Spleen (tissue), 11 donors: ENCODE data around the gene PDLIM7. TPM values are rescaled to one million over a fixed set of nuclear protein-coding genes. Genes with fewer than 3 reads are reported as not detected.
A peak's percentile ranks its signal among the peaks of the same experiment; 100 is the strongest.

Experiments
- DNase-seq: peaks from one replicate; pipeline ENCODE4 v3.0.0-alpha.2; 2020
- H3K27ac ChIP-seq, 8 donors: fragments of 200-600 bp; sonication (generic) in 7 of 8; 1 replicate in 4 of 8; 2 replicates in 4 of 8; pipeline versions ENCODE4 v1.5.0 to v1.8.0; 2016 to 2021; ENCODE audit warnings: inconsistent platforms in 4 of 8, mild to moderate bottlenecking in 4 of 8, moderate library complexity in 1 of 8
- H3K27me3 ChIP-seq, 7 donors: fragments of 200-600 bp; sonication (generic) in 6 of 7; replicated peaks in 1 of 7; 1 replicate in 4 of 7; 2 replicates in 3 of 7; pipeline versions ENCODE4 v1.5.0 to v1.8.0; 2016 to 2021; ENCODE audit warnings: inconsistent platforms in 3 of 7, mild to moderate bottlenecking in 1 of 7
- H3K36me3 ChIP-seq, 6 donors: fragments of 200-600 bp; sonication (generic) in 5 of 6; 1 replicate in 4 of 6; 2 replicates in 2 of 6; pipeline versions ENCODE4 v1.5.0 to v1.8.0; 2016 to 2021; ENCODE audit warnings: inconsistent platforms in 2 of 6
- H3K4me1 ChIP-seq, 6 donors: fragments of 200-600 bp; sonication (generic) in 5 of 6; 1 replicate in 3 of 6; 2 replicates in 3 of 6; pipeline versions ENCODE4 v1.5.0 to v1.8.0; 2016 to 2021; ENCODE audit warnings: inconsistent platforms in 3 of 6
- H3K4me3 ChIP-seq, 8 donors: fragments of 200-600 bp; sonication (generic) in 7 of 8; 1 replicate in 4 of 8; 2 replicates in 4 of 8; pipeline versions ENCODE4 v1.5.0 to v1.8.0; 2016 to 2021; ENCODE audit warnings: inconsistent platforms in 4 of 8, mild to moderate bottlenecking in 4 of 8, moderate library complexity in 2 of 8
- H3K9me3 ChIP-seq, 8 donors: fragments of 200-600 bp; sonication (generic) in 7 of 8; 1 replicate in 4 of 8; 2 replicates in 4 of 8; pipeline versions ENCODE4 v1.5.0 to v1.8.0; 2016 to 2021; ENCODE audit warnings: inconsistent platforms in 4 of 8
- CTCF ChIP-seq, 11 experiments: fragments of 200-600 bp in 7 of 11; fragments of 450-650 bp in 4 of 11; sonication (generic) in 4 of 11; IDR thresholded peaks in 8 of 11; conservative IDR thresholded peaks in 3 of 11; 1 replicate in 7 of 11; 2 replicates in 4 of 11; pipeline versions ENCODE4 v1.4.0 to v1.8.0; 2016 to 2021; ENCODE audit warnings: antibody characterized with exemption in 11 of 11, inconsistent platforms in 4 of 11, mild to moderate bottlenecking in 1 of 11
- POLR2A ChIP-seq, 3 donors: fragments of 450-650 bp; IDR thresholded peaks; one replicate each; pipeline ENCODE4 v1.5.1; 2017; ENCODE audit warnings: antibody characterized with exemption in 3 of 3, mild to moderate bottlenecking in 1 of 3
- POLR2AphosphoS5 ChIP-seq, 3 donors: sonication (generic); formaldehyde crosslinking; IDR thresholded peaks; one replicate each; pipeline ENCODE4 v1.5.1; 2017; ENCODE audit warnings: antibody characterized with exemption in 3 of 3
- WGBS, 5 donors: extraction: QIAGEN DNeasy Blood & Tissue Kit in 3 of 5; methylation state at CpG; one replicate each; pipeline versions ENCODE4 v1.1.5 to v1.1.7; 2013 to 2018; 5-methylcytosine and 5-hydroxymethylcytosine counted together
- intact Hi-C: fragments of 100-400 bp; cut with DNase I; formaldehyde crosslinking; loops from one replicate; pipeline ENCODE4 v1.15.0; 2023; ENCODE audit warnings: low total_unique reads
- polyA plus RNA-seq, 3 donors: library from polyadenylated mRNA; stranded (reverse); fragments of 200-250 nt; gene quantifications; one replicate each; pipeline ENCODE4 v1.2.1, GENCODE V29; 2013
- total RNA-seq, 7 donors: library from RNA; depleted of rRNA in 3 of 7; stranded (reverse); fragments of >200 nt in 3 of 7; fragmentation: NEBNext Ultra II Directional in 4 of 7; extraction: Animal tissue kit (Norgen Biotek cat#: 25700) in 4 of 7; gene quantifications; one replicate each; pipeline versions ENCODE4 v1.1.0 to v1.2.1, GENCODE V29; 2016 to 2021
- donor health status: healthy with polysubstance abuse.
- donor health status: DM: no; HTN: no; CAD: no; lungs with moderate emphysema.
- donor health status: DM: no; HTN: no; CAD: no.
- donor health status: Bipolar disorder and iron deficiency.
- donor health status: healthy.
- donor health status: DM: no; HTN: no; CAD: no.
- donor health status: DM: yes; HTN: yes; CAD: no.

PDLIM7 gene
- total and polyA plus RNA-seq, 10 donors = 42.5 to 220 (median 85.1) TPM

GRCh38 chr5:177452688-177453638 lies 44.4 kb downstream of the PDLIM7 start:
- H3K27me3 ChIP-seq = peaks cover 0 to 27% (median 0%) of the 10 kb centered on the region in 7 donors
- intact Hi-C loops = loop anchor here (5.0 to 10.0 kb wide), 2 partner anchors 51 to 138 kb away; partner anchors contain the start of genes MXD3 and PFN3
- H3K27ac ChIP-seq = peak overlapping the region in 2 of 8 donors; percentile 90 to 91
- H3K4me3 ChIP-seq = no peak overlapping the region
- H3K4me1 ChIP-seq = peaks cover 15 to 73% (median 52%) of the 10 kb centered on the region in 6 donors
- no peak for TF ChIP-seq POLR2A (IDR thresholded peaks at IDR 0.05)
- no peak for TF ChIP-seq CTCF (IDR thresholded peaks at IDR 0.05 in 8 of 11, conservative IDR thresholded peaks at IDR 0.05 in 3 of 11)
- TF ChIP-seq POLR2AphosphoS5 (IDR thresholded peaks at IDR 0.05) = peak in 1 of 3 donors; percentile 27
- peaks cover 0 to 3% (median 0%) of the 10 kb centered on the region in 6 donors for H3K36me3 ChIP-seq
- DNase-seq = peak; percentile 79
- WGBS, 5 donors = 84 to 90% (median 88%) methylated on average over 13 to 17 of the region's 17 CpGs
- no peaks in the 10 kb centered on the region for H3K9me3 ChIP-seq

- TF ChIP-seq POLR2A (IDR thresholded peaks at IDR 0.05) = no peak
- no peak for TF ChIP-seq CTCF (IDR thresholded peaks at IDR 0.05 in 8 of 11, conservative IDR thresholded peaks at IDR 0.05 in 3 of 11)
- TF ChIP-seq POLR2AphosphoS5 (IDR thresholded peaks at IDR 0.05) = peak in 2 of 3 donors; percentile 15 to 70
- no peak for DNase-seq
- H3K4me1 ChIP-seq = peaks cover 19 to 74% (median 55%) of the 10 kb centered on the region in 6 donors
- peaks cover 0 to 36% (median 0%) of the 10 kb centered on the region in 7 donors for H3K27me3 ChIP-seq
- H3K36me3 ChIP-seq = no peaks in the 10 kb centered on the region
- no peaks in the 10 kb centered on the region for H3K9me3 ChIP-seq
- intact Hi-C loops = loop anchor here (5.0 to 10.0 kb wide), 2 partner anchors 49 to 136 kb away; partner anchors contain the start of genes MXD3 and PFN3
- WGBS, 5 donors = 85 to 94% (median 93%) methylated on average over 8 to 10 of the region's 10 CpGs
- H3K4me3 ChIP-seq = no peak overlapping the region
- H3K27ac ChIP-seq = no peak overlapping the region
Measured at GRCh38 chr5:177450667-177451424, 46.6 kb downstream of the PDLIM7 start.

GRCh38 chr5:177449140-177450061 lies 48.0 kb downstream of the PDLIM7 start:
- peak; percentile 33 to 82 (median 49) for TF ChIP-seq POLR2AphosphoS5 (IDR thresholded peaks at IDR 0.05)
- no peak for TF ChIP-seq CTCF (IDR thresholded peaks at IDR 0.05 in 8 of 11, conservative IDR thresholded peaks at IDR 0.05 in 3 of 11)
- Histone ChIP-seq H3K9me3 (no peaks in the 10 kb centered on the region), H3K27ac (no peak overlapping the region), H3K4me1 (peaks cover 22 to 76% (median 55%) of the 10 kb centered on the region in 6 donors), H3K27me3 (peaks cover 0 to 36% (median 0%) of the 10 kb centered on the region in 7 donors), H3K36me3 (no peaks in the 10 kb centered on the region), H3K4me3 (no peak overlapping the region)
- DNase-seq = no peak
- intact Hi-C loops = loop anchor here (5.0 to 10.0 kb wide), 2 partner anchors 47 to 135 kb away; partner anchors contain the start of genes MXD3 and PFN3
- WGBS, 5 donors = 82 to 93% (median 88%) methylated on average over 15 to 18 of the region's 18 CpGs
